GM19372 (cell line): ENCODE results near the gene VMP1.
"Not testable (repeated sequence)": the region's sequence is repeated elsewhere in the genome, so short reads cannot be mapped to it uniquely, and the experiment has no call there.

Experiments used
- ATAC-seq: cut with Tn5 transposase; IDR thresholded peaks from one replicate; pipeline ENCODE4 v1.9.1; 2021; ENCODE audit warnings: mild to moderate bottlenecking, low read depth, moderate library complexity; ENCODE audit not compliant: unreplicated experiment

The VMP1 gene

DNA sequence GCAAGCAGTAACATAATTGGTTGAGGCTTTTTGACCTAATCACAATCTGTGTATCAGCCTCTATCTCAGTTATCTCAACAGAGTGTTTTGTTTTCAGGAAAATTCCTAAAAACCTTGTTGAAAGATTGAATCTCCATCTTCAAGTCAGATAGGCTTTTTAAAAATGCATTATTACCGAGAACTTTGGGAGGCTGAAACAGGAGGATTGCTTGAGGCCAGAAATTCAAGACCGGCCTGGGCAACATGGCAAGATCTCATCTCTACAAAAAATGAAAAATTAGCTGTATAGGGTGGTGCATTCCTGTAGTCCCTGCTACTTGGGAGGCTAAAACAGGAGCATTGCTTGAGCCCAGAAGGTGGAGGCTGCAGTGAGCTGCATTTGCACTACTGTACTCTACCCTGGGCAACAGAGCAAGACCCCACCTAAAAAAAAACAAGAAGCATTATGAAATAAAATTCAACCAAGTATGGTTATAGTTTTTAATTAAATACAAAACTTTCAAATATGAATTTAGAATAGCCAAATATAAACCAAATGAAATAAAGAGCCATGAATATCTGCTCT is 68.4 kb downstream of the VMP1 start:
- ATAC-seq: no peak

DNA sequence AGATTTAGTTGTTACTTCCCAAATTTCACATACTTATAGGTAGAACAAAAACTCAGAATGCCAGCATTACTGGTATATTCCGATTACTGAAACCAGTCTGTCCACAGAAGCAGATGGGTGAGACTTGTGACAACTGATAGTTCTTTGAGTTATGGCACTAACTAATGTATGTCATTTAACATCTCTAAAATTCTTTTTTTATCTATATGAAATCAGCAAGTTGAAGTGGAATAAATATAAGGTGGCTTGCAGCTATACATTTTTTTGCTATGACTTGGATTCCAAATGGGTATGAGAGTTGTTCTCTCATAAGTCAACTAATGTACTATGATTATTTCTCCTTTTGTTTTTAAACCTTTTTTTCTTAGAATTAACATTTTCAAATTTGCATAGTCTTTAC is 69.1 kb downstream of the VMP1 start:
- no peak for ATAC-seq

DNA sequence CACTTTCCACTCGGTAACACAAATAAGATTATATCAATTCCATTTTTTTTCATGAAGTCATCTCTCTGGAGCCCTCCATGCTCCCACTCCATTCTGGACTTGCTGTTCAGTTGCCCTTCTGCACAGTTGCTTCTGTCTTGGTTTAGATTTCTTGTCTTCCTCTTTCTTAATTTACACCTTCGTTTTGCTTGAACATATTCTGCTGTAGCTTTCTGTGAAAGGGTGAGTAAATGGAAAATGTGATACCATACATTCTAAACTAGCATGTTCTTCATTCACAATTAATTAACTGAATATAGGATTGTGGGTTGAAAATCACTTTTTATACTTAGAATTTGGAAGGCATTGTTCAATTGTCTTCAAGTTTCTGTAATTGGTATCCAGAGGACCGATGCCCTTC is 69.6 kb downstream of the VMP1 start:
- no peak for ATAC-seq

DNA sequence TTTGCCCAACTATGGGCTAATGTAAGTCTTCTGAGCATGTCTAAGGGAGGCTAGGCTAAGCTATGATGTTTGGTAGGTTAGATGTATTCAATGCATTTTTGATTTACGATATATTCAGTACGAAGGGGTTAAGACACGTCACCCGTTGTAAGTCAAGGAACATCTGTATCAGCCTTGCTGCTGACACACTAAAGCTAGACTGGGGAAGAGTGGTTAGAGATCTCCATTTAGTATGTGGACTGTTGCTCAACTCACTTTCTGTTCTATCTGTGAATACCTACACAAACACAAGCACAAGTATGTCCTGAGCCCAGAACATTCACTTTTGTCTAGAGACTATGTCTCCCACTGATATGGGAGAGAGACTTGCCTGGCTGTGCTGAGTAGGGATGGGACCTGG is 71.5 kb downstream of the VMP1 start:
- no peak for ATAC-seq

DNA sequence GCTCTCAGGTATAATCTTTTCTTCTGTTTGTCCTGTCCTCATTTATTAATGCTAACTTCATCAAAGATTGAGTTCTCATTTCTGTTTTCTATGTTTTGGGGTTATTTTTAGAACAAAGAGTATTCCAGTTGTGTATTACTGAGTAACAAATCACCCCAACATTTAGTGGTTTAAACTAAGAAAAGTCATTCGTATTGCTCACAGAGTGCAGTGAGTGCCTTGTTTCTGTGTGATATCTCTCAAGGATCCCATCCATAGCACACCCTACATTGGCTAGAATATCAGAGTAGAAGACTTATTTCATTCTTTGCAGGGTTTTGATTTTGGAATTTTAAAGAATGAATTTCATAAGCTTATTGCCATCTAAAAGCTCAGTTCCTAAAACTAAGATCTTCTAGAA is 72.1 kb downstream of the VMP1 start:
- no peak for ATAC-seq

DNA sequence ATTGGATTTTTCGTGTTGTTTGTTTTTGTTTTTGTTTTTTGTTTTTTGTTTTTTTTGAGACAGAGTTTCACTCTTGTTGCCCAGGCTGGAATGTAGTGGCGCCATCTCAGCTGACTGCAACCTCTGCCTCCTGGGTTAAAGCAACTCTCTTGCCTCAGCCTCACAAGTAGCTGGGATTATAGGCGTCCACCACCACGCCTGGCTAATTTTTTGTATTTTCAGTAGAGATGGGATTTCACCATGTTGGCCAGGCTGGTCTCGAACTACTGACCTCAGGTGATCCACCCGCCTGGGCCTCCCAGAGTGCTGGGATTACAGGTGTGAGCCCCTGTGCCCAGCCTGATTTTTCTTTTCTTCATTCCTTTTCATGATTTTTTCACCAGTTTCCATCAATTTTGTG is 73.1 kb downstream of the VMP1 start:
- ATAC-seq: not testable (repeated sequence)

DNA sequence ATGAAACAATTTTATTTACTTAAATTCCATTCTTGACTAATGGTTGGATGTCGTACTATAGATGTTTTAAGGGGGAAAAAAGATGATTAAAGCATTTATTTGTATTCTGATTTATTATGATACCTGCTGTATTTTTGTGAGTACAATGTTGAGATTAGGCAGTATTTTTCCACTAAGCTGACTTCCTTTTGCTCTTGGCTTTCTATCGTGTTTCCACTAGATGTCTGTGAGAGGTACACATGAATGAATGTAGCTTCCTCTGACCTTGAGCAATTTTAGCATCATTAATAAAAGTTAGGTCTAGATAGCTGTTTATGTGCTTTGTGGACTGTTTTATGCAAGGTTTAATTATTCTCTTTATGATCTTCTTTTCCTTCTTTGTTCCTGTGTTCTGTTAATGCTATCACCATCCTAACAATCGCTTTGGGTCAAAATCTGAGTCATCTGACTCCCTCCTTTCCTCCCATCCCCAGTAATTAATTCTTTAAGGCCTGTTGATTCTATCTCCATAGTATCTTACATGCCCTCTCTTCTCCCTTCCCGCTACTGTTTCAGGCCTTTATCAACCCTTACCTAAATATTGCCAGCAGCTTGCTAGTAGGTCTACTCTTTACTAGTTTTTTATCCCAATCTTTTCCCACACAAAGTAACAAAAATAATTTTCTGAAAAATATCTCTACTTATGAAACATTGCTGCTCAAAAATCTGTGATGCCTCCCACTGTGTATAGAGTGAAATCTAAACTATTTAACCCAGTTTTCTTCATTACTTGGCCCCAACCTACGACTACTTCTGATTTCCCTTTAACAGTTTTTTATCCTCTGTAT is 76.0 kb downstream of the VMP1 start:
- ATAC-seq: no peak

DNA sequence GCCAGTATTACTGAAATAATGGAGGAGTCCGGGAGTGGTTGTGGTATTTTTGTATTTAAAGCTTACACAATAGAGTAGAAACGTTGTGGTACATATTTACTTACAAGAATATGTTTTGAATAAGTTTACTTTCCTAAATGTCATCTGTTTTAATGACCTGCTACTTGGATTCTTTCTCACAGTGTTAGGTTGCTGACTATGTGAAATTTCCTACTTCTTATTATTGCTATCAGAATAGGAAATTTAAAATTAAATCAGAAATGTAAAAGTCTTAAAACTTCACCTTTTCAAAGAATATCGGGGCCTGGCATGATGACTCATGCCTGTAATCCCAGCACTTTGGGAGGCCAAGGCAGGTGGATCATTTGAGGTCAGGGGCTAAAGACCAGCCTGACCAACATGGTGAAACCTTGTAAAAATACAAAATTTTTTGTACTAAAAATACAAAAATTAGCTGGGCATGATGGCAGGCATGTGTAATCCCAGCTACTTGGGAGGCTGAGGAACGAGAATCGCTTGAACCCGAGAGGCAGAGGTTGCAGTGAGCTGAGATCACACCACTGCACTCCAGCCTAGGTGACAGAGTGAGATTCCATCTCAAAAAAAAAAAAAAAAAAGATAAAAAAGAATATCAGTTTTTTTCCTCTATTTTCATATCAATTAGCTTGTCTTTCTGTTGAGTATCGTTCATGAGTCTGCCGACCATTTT is 77.8 kb downstream of the VMP1 start:
- no peak for ATAC-seq

DNA sequence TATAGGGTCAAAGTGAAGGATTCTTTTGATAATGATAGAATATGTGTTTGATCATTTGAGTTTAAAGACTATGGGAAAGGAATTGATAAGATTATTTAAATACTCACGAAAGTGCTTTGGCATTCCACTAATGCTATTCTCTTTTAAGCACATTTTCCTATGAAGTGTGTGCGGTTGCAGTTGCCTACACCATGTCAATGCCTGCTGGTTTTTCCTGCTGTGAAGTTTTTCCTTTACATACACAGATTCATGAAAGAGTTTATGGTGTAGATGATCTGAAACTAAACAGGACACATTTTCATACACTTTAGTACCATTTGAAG is 78.7 kb downstream of the VMP1 start:
- ATAC-seq: no peak

DNA sequence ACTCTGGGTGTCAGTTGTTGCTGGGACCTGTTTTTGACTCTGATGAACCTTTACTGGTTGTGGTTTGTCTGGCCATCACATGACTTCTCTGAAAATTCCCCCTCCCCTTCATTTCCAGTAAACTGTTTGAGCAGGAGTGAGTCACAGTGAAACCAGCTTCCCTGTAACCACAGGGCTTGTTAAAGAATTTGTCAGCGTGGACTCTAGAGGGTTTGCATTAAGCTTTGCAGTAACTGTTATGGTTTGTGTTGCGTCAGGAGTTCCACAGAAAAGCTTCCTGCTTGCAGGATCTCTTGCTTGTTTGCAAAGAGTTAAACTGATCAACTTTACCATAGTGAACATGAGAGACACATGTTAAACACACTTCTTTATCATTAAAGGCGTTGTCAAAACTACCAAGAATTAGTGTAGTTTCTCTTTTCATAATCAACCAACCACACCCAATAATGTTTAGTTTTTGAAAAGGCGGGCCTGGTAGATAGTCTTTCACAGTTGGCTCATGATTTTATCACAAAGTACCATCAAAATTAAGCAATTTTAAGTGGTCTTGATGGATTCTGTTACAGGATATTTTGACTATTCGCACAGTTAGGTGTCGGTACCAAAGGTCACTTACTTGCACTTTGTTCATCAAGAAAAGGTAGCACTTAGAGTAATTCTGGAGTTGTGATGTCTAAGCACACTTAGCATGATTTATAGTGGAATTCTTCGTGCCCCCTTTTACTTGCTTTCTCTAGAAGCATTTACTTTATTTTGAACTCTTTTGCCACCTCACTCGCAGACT is 79.3 kb downstream of the VMP1 start:
- peak; percentile 88 for ATAC-seq

DNA sequence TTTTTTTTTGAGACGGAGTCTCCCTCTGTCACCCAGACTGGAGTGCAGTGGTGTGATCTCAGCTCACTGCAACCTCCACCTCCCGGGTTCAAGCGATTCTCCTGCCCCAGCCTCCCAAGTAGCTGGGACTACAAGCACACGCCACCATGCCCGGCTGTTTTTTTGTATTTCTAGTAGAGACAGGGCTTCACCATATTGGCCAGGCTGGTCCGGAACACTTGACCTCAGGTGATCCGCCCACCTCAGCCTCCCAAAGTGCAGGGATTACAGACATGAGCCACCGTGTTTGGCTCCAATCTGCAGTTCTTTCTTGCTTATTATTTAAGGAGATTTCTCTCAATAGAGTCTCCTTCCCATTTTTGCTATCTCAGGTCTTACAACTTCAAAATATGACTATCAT is 82.4 kb downstream of the VMP1 start:
- not testable (repeated sequence) for ATAC-seq

DNA sequence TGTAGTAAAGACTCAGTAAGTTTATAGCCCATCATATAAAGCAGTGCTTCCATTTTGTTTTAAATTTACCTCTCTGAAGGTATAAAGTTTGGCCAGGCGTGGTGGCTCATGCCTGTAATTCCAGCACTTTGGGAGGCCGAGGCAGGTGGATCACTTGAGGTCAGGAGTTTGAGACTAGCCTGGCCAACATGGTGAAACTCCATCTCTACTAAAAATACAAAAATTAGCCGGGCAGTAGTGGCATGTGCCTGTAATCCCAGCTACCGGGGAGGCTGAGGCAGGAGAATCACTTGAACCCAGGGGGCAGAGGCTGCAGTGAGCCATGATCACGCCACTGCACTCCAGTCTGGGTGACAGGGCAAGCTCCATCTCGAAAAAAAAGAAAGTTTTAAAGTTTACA is 83.0 kb downstream of the VMP1 start:
- ATAC-seq: not testable (repeated sequence)

DNA sequence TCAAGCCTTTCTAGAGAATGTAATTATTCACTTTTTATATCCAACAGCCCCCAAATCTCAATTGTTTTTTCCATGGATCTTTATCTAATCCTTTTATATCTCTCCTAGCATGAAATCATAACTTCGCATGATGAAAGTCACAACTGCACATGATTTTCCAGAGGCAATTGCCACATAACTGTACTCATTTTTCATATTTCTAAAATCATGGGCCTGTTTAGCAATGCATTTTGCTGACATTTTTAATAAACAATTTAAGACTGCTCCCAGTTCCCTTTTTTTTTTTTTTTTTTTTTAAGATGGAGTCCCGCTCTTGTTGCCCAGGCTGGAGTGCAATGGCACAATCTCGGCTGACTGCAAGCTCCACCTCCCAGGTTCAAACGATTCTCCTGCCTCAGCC is 83.5 kb downstream of the VMP1 start:
- no peak for ATAC-seq

DNA sequence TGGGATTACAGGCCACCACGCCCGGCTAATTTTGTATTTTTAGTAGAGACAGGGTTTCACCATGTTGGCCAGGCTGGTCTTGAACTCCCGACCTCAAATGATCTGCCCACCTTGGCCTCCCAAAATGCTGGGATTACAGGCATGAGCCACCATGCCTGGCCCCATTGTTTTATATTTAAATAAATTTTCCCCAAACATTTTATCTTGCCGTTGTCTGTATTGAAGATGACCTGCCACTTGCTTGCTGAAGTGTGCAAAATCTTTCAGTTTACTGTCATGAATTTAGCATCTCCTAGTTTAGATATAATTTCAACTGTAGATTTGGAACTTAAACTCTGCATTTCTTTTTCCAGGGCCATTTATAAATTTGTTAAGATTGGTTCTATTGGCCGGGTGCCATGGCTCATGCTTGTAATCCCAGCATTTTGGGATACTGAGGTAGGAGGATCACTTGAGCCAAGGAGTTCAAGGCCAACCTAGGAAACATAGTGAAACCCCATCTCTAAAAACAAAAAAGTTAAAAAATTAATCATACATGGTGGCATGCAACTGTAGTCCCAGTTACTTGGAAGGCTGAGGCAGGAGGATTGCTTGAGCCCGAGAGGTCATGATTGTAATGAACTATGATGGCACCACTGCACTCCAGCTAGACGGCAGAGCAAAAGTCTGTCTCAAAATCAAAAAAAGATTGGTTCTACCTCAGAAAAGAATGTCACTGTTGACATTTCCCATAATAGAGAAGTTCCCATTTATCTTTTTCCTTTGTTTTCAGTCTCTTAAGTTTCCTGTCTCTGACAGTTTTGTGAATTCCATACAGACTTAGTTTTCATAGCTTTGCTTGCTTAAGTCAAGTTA is 84.4 kb downstream of the VMP1 start:
- no peak for ATAC-seq

DNA sequence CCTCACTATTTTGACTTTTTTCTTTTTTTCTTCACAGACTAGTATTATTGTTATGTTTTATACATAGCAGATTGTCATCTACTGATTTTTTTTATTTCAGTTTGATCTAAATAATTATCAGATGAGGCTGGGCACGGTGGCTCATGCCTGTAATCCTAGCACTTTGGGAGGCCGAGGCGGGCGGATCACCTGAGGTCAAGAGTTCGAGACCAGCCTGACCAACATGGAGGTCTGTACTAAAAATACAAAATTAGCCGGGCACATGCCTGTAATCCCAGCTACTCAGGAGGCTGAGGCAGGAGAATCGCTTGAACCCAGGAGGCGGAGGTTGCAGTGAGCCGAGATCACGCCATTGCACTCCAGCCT is 85.0 kb downstream of the VMP1 start:
- not testable (repeated sequence) for ATAC-seq

DNA sequence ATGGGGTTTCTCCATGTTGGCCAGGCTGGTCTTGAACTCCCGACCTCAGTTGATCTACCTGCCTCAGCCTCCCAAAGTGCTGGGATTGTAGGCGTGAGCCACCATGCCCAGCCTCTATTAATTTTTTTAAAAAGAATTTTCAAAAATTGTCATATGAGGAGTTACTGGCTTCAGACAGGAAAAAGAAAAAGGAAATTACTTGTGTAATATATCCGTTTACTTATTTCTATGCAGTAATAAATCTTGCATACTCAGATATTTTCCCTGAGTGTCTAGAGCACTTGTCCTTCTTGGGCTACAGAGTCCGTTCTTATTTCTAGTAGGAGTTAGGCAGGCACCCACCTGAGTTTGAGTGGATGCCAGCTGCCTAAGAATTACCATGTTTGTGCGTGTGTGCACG is 85.8 kb downstream of the VMP1 start:
- no peak for ATAC-seq

DNA sequence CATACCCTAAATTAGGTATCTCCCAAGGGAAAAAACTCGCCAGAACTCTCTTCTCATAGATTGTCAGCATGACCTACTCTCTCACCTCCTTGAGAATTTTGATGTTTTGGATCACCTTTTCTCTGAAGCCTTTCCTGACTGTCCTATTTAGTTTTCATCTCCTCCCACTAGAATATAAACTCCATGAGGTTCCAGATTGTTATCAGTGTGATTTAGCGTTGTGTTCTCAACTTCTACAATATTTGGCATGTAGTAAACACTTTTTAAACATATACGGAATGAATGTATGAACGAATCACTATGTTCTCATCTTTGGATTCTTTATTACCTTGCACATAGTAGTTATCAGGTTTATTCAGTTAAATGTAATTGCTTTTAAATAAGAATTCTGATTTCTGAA is 88.7 kb downstream of the VMP1 start:
- no peak for ATAC-seq

DNA sequence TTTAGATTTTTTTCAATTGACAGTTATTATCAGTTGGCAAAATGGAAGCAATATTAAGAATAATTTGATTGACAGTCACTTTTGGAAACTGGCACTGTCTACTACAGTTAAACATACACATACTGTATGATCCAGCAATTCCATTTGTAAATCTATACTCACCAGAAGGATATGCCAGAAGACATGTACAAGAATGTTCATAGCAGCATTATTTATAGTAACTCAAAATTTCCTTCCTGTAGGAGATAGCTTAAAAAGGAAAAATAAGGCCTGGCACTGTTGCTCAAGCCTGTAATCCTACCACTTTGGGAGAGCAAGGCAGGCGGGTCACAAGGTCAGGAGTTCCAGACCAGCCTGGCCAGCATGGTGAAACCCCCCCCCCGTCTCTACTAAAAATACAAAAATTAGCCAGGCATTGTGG is 89.3 kb downstream of the VMP1 start:
- ATAC-seq: no peak

DNA sequence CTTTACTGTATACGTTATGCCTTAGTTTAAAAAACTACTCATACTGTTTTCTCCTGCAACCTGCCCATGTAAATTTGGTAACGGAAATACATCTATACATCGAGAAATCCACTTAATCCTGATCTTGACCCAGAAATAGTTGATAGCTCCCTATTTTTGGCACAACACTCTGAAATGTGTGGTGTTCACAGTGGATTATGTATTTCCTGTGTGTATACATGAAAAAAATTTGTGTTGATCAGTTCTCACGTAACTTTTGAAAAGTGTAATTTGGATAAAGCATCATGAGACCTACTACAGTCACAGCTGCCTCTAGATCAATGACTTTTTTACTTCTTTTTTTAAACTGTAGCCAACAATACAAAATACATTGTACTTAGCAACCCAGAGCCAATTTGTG is 90.7 kb downstream of the VMP1 start:
- ATAC-seq: no peak

DNA sequence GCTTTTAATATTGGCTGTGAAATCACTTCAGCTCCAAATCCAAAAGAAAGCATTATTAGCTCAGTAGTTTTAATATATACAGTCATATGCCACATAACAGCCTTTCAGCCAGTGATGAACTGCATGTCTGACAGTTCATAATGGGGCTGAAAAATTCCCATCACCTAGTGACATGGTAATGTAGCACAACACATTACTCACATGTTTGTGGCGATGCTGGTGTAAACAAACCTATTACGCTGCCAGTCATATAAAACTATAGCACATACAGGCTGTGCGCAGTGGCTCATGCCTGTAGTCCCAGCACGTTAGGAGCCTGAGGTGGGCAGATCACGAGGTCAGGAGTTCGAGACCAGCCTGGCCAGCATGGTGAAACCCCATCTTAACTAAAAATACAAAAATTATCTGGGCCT is 93.1 kb downstream of the VMP1 start:
- ATAC-seq: no peak
